Stimulated activated effector memory CD8-positive, alpha-beta T cell treated with anti-CD3 and anti-CD28 coated beads, Interleukin-12 subunit alpha, Interleukin-12 subunit beta, amount 100 ng/mL, for 72 hours (primary cell): ENCODE data around the gene SIGLEC12.
A peak's percentile ranks its signal among the peaks of the same experiment; 100 is the strongest.

Experiments used
- ATAC-seq: fragments of 150-1000 bp; cut with Tn5 transposase; 2 replicates; pipeline ENCODE4 v1.10.0; 2021
- DNase-seq, 2 donors: peaks; one replicate each; pipeline ENCODE4 v3.0.0; 2021 to 2022; ENCODE audit warnings: low spot score in 2 of 2
- H3K27ac Mint-ChIP-seq: one replicate; pipeline ENCODE4 v1.8.0; 2022; ENCODE audit warnings: mild to moderate bottlenecking, mixed read lengths
- H3K36me3 Mint-ChIP-seq: one replicate; pipeline ENCODE4 v1.8.0; 2022; ENCODE audit warnings: mild to moderate bottlenecking, mixed read lengths
- H3K4me1 Mint-ChIP-seq: one replicate; pipeline ENCODE4 v1.8.0; 2022; ENCODE audit warnings: mixed read lengths
- H3K4me3 Mint-ChIP-seq: one replicate; pipeline ENCODE4 v1.8.0; 2022; ENCODE audit warnings: mild to moderate bottlenecking, mixed read lengths
- H3K9me3 Mint-ChIP-seq: one replicate; pipeline ENCODE4 v1.8.0; 2022; ENCODE audit warnings: mixed read lengths

Gene SIGLEC12

GRCh38 chr19:51531349-51532315 is 30.0 kb upstream of the SIGLEC12 start, which contains the start of gene SIGLEC6:
Gene SIGLEC6 (minus strand): TSS chr19:51531670. CDS start chr19:51531648, 22 bp downstream.
- DNase-seq (no peak), ATAC-seq (peak; percentile 67)
- H3K9me3 Mint-ChIP-seq = no peaks in the 10 kb centered on the region
- no peaks in the 10 kb centered on the region for H3K36me3 Mint-ChIP-seq
- H3K27ac Mint-ChIP-seq = no peak within 1 kb of the TSS
- no peak within 1 kb of the TSS for H3K4me3 Mint-ChIP-seq
- no peaks in the 10 kb centered on the region for H3K4me1 Mint-ChIP-seq

DNA sequence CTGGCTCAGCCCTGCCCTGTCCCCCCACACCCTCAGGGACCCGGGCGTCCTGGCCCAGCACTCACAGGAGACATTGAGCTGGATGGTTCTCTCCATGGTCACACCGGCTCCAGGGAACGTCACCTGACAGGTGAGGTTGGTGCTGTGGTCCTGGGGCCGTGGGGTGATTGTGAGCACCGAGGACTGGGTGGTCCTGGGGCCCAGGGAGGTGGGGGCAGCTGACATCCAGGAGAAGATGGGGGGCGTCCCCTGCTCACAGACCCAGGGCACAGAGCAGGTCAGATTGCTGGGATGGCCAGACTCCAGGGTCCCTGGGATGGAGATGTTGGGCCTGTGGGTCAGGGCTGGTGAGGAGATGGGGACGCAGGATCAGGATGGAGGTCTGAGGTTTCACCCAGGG is 29.0 kb upstream of the SIGLEC12 start:
- Mint-ChIP-seq H3K4me1 (no peaks in the 10 kb centered on the region), H3K9me3 (no peaks in the 10 kb centered on the region), H3K36me3 (no peaks in the 10 kb centered on the region), H3K27ac (no peak overlapping the region), H3K4me3 (no peak overlapping the region)
- DNase-seq (no peak), ATAC-seq (peak; percentile 14)

DNA sequence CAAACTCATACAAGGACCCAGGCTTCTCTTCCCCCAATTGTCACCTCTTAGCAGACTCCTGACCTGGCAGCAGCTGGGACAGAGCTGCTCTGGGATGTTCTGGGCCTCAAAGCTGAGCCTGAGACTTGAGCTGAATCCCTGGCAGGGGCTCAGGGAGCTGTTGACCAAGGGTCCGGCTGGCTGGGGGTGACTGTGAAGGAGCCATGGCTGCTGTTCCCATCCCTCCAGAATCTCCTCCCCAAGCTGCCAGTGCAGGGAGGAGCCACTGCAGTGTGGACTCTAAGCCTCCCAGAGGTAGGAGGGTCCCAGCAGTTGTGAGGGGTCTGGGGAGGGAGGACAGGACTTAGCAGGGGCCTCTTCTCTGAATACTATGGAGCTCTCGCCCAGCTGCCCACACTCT is 27.7 kb upstream of the SIGLEC12 start:
- Mint-ChIP-seq H3K4me1 (no peaks in the 10 kb centered on the region), H3K27ac (no peak overlapping the region), H3K4me3 (no peak overlapping the region), H3K9me3 (no peaks in the 10 kb centered on the region), H3K36me3 (no peaks in the 10 kb centered on the region)
- DNase-seq (no peak), ATAC-seq (no peak)

DNA sequence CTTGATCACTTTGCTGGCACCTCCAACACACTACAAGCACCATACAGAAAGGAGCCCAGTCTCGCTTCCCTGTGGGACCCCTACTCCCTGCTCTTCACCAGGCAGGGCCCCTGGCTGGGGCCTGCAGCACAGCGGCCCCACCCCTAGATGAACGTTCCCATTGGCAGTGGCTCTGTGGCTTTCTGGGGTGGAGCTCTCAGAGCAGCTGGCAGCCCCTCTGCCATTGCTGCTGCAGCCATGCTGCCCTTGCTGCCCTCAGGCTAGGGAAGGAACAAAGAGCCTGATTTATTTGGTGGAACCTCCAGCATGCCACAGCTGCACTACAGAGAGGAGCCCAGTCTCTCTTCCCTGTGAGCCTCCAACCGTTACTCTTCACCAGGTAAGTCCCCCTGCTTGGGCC is 24.1 kb upstream of the SIGLEC12 start:
- Mint-ChIP-seq H3K36me3 (no peaks in the 10 kb centered on the region), H3K4me3 (no peak overlapping the region), H3K4me1 (no peaks in the 10 kb centered on the region), H3K9me3 (no peaks in the 10 kb centered on the region), H3K27ac (no peak overlapping the region)
- DNase-seq (no peak), ATAC-seq (peak; percentile 19)

GRCh38 chr19:51524666-51525264 is 23.2 kb upstream of the SIGLEC12 start:
- H3K27ac Mint-ChIP-seq = no peak overlapping the region
- H3K4me3 Mint-ChIP-seq = no peak overlapping the region
- peak; percentile 21 for ATAC-seq
- H3K4me1 Mint-ChIP-seq = no peaks in the 10 kb centered on the region
- no peaks in the 10 kb centered on the region for H3K36me3 Mint-ChIP-seq
- no peaks in the 10 kb centered on the region for H3K9me3 Mint-ChIP-seq
- DNase-seq = peak in 1 of 2 donors; percentile 6

DNA sequence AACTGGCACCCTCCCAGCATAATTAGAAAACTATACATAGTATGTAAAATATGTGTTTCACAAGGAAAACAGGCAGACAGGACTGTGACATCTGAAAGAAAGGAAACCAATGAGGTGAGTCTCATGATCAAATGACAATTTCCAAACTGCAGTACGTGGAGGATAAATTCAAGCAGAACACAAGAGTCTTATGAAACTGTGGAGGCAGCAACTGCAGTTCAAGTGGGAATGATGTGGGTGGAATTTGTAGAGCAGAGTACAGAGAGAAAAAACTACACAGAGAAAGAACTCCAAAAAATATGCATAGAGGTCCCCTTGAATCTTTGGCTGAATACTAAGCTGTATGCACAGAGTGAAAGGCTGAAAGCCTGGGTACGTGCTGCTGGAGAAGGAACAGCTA is 20.2 kb upstream of the SIGLEC12 start:
- DNase-seq (peak in 1 of 2 donors; percentile 18), ATAC-seq (no peak)
- H3K4me3 Mint-ChIP-seq = no peak overlapping the region
- no peak overlapping the region for H3K27ac Mint-ChIP-seq
- no peaks in the 10 kb centered on the region for H3K36me3 Mint-ChIP-seq
- H3K9me3 Mint-ChIP-seq = peaks cover 3% of the 10 kb centered on the region
- no peaks in the 10 kb centered on the region for H3K4me1 Mint-ChIP-seq

DNA sequence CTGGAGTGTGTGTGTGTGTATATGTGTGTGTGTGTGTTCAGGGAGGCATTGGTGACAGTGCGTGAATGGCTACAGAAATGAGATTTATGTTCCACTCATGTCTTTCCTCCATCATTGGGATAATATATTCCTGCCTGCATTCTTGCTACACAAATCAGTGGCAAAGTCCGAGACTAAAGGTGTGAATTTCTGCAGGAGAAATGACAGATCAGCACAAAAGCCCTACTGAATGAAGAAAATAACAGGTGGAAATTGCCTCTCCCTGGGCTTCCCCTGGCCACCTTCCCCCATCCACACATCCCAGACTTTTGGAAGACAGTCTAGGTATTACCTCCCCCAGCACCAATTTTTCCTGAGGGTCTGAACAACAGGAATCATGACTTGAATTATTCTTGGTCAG is 19.8 kb upstream of the SIGLEC12 start:
- Mint-ChIP-seq H3K36me3 (no peaks in the 10 kb centered on the region), H3K4me3 (no peak overlapping the region), H3K9me3 (peaks cover 3% of the 10 kb centered on the region), H3K4me1 (no peaks in the 10 kb centered on the region), H3K27ac (no peak overlapping the region)
- ATAC-seq = no peak
- peak in 1 of 2 donors; percentile 4 for DNase-seq

GRCh38 chr19:51520728-51521127 is 19.1 kb upstream of the SIGLEC12 start:
- Mint-ChIP-seq H3K4me3 (no peak overlapping the region), H3K36me3 (no peaks in the 10 kb centered on the region), H3K9me3 (peaks cover 3% of the 10 kb centered on the region), H3K4me1 (no peaks in the 10 kb centered on the region), H3K27ac (no peak overlapping the region)
- DNase-seq = no peak
- ATAC-seq = no peak

DNA sequence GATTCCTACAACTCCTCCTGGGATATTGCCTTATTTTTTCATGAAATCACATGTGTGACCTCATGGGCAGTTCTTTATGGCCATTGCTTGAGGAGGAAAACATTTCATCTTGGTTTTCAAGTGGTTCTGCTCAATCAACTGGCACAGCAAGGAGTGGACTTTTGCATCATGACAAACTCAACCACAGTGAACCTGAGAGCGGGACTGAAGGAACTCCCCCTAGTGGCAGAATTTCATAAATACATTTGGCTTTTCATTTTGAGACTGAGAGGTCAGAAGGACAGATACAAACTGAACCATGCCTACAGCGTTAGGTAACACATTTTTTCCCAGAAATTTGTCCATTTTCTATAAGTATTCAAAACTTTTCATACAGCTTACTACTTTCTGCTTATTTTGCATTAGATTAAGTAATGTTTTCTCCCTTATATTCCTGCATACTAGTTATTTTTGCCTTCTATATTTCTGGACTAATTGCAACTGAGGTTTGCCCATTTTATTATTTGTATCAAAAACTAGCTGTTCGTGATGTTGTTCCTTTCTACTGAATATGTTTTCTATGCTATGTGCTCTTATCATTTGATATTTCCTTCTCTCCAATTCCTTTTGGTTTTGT is 13.4 kb upstream of the SIGLEC12 start:
- DNase-seq (peak in 1 of 2 donors; percentile 51), ATAC-seq (peak; percentile 76)
- H3K4me3 Mint-ChIP-seq = no peak overlapping the region
- no peaks in the 10 kb centered on the region for H3K36me3 Mint-ChIP-seq
- no peak overlapping the region for H3K27ac Mint-ChIP-seq
- H3K4me1 Mint-ChIP-seq = peaks cover 12% of the 10 kb centered on the region
- peaks cover 3% of the 10 kb centered on the region for H3K9me3 Mint-ChIP-seq

DNA sequence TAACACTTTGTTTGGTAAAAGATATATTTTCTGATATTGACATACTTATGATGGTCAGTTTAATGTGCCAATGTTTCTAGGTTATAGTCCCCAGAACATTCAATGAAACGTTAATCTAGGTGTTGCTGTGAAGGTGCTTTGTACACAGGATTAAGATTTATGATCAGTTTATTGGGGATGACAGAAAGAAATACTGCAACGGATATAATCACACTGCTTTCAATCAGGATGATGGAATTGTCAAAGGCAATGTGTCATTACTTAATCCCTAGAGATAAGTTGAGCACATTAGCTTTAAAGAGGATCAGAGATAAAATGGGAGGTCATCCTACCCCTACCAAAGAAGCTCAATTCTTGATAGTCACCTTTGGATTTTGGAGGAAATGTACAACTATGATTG is 12.4 kb upstream of the SIGLEC12 start:
- H3K27ac Mint-ChIP-seq = no peak overlapping the region
- H3K9me3 Mint-ChIP-seq = peaks cover 3% of the 10 kb centered on the region
- H3K4me1 Mint-ChIP-seq = peaks cover 12% of the 10 kb centered on the region
- H3K36me3 Mint-ChIP-seq = no peaks in the 10 kb centered on the region
- no peak overlapping the region for H3K4me3 Mint-ChIP-seq
- no peak for ATAC-seq
- DNase-seq = no peak

DNA sequence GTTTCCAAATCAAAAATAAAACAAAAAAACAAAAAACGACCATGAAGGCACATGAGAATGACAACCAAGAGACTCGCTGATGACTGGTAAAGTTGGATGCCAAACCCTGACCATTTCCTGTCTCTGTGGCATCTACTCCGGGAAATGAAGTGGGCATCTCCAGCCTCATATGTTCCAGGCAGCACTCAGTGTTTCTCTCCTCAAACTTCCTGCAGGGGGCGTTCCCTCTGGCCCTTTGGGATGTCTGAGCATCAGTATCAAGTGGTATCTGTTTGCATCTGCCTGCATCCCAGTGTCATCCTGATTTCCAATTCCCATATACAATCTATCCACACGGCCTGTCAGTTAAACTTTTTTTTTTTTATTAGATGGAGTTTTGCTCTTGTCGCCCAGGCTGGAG is 9.8 kb upstream of the SIGLEC12 start:
- DNase-seq (peak in 1 of 2 donors; percentile 49), ATAC-seq (peak; percentile 61)
- Mint-ChIP-seq H3K9me3 (no peaks in the 10 kb centered on the region), H3K27ac (no peak overlapping the region), H3K36me3 (no peaks in the 10 kb centered on the region), H3K4me1 (peaks cover 12% of the 10 kb centered on the region), H3K4me3 (no peak overlapping the region)

- H3K4me1 Mint-ChIP-seq = peaks cover 12% of the 10 kb centered on the region
- no peak overlapping the region for H3K27ac Mint-ChIP-seq
- ATAC-seq = no peak
- no peaks in the 10 kb centered on the region for H3K9me3 Mint-ChIP-seq
- no peaks in the 10 kb centered on the region for H3K36me3 Mint-ChIP-seq
- no peak for DNase-seq
- H3K4me3 Mint-ChIP-seq = no peak overlapping the region
Measured at GRCh38 chr19:51509823-51510660, 8.4 kb upstream of the SIGLEC12 start.

DNA sequence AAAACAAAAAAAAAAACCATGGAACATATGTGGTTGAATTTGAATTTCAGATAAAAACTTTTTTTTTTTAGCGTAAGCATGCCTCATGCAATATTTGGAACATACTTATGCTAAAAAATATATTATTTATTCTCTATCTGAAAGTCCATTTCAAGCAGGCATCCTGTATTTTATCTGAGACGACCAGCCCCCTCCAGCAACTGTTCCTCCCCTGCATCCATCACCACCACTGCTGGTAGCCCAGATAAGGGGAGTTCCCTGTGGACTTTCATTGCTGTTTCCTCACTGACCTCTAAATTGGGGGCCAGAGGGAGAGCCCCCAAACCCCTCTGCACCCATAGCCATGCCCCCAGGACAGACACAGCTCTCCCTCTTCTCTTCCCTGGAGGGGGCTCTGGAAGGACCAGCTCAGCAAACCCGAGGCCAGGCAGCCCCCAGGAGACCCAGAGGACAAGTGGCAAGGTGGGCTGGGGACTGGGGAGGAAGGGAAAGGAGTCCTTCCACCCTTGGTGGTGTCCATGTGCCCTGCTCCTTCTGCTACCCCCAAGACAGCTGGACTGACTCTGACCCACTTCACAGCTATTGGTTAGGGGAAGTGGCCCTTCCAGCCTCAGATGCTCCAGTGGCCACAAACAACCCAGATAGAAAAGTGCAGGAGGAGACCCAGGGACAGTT is 6.6 kb upstream of the SIGLEC12 start:
- H3K4me1 Mint-ChIP-seq = peaks cover 12% of the 10 kb centered on the region
- no peaks in the 10 kb centered on the region for H3K36me3 Mint-ChIP-seq
- ATAC-seq (no peak), DNase-seq (no peak)
- H3K4me3 Mint-ChIP-seq = no peak overlapping the region
- peaks cover 4% of the 10 kb centered on the region for H3K9me3 Mint-ChIP-seq
- H3K27ac Mint-ChIP-seq = peak overlapping the region; percentile 54

DNA sequence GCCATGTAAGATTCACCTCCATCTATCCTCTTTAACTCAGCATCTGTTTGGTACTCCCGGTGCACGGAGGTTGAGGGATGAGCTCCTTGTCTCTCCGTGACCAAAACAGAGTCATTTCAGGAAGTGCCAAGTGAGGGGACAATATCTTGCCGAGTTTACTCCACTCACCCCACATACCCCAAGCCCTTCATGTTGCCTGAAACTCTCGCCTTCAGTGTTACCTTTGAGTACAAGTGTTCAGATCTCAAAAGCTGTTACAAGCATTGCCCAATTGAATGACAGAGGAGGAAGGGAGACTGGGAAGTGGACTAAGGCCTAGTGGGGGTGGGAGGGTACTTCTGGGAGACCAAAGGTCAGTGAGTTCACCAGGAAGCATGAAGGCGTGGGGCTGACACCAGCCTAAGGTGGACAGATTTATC is 6.0 kb upstream of the SIGLEC12 start:
- Mint-ChIP-seq H3K9me3 (peaks cover 4% of the 10 kb centered on the region), H3K27ac (peak overlapping the region; percentile 54), H3K4me1 (peaks cover 12% of the 10 kb centered on the region), H3K36me3 (no peaks in the 10 kb centered on the region), H3K4me3 (no peak overlapping the region)
- ATAC-seq (no peak), DNase-seq (no peak)
